ENCODE measurements around the gene CTSE. TPM values are rescaled to one million over a fixed set of nuclear protein-coding genes. Genes with fewer than 3 reads are reported as not detected.
A peak's percentile ranks its signal among the peaks of the same experiment; 100 is the strongest.
"Not testable (repeated sequence)": the region's sequence is repeated elsewhere in the genome, so short reads cannot be mapped to it uniquely, and the experiment has no call there.

CTSE gene
- total and polyA plus RNA-seq, 2 of the 13 experiments (the other 11 are each of a cell fraction or from before 2014, with no cell fraction given): 0.50 to 0.69 TPM

DNA sequence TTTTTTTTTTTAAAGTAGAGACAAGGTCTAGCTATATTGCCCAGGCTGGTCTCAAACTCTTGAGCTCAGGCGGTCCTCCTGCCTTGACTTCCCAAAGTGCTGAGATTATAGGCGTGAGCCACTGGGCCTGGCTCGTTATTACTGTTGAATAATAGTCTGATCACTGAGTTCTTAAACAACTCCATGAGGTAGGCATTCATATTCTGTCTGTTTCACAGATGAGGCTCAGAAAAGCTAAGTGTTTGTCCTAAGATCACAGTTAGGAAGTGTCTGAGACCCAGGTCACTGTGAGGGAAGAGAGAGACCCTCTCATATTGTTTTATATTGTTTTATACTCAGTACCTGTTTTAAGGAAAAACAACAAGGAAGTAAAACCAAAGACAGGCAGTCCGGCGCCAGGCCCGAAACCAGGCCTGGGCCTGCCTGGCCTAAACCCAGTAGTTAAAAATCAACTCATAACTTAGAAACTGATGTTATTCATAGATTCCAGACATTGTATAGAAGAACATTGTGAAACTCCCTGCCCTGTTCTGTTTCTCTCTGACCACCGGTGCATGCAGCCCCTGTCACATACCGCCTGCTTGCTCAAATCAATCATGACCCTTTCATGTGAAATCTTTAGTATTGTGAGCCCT lies 28.7 kb upstream of the CTSE start:
- Histone ChIP-seq H3K4me2 (ENCODE audit: low read depth, low read length) (peak overlapping the region; percentile 94), H3K79me2 (ENCODE audit: insufficient read depth, low read length) (peaks cover 39% of the 10 kb centered on the region), H3K4me1 (ENCODE audit: insufficient read depth, low read length) (peaks cover 81% of the 10 kb centered on the region), H3K9ac (ENCODE audit: insufficient read depth, low read depth, low read length) (peak overlapping the region; percentile 76), H3K27ac (ENCODE audit: extremely low read length, insufficient read depth, low read length) (peak overlapping the region; percentile 86), H3K4me3 (replicated peaks in 1 of 3; ENCODE audit: insufficient read depth in 1 of 3, low read depth in 2 of 3, low read length in 3 of 3) (peak overlapping the region; percentile 59 to 78 (median 68); a peak in 5 of 6 replicates)
- H3K36me3 ChIP-seq (replicated peaks in 1 of 2; ENCODE audit: control insufficient read depth in 1 of 2, insufficient read depth in 2 of 2, low read length in 2 of 2); H3K9me3 ChIP-seq (ENCODE audit: low read length); FAIRE-seq; DNase-seq (ENCODE audit: low spot score); H4K20me1 ChIP-seq (ENCODE audit: insufficient read depth, low read length); in situ Hi-C loops (cut with HindIII; ENCODE audit: extremely low pct_ligation_motif_present, low pct_unique_long_range_greater_than_20kb); CTCF ChIA-PET (ENCODE audit: low intra/inter-chr PET ratio, low total read pairs); H3K27me3 ChIP-seq (ENCODE audit: control insufficient read depth in 1 of 2, insufficient read depth in 2 of 2, low read length in 2 of 2); intact Hi-C loops (cut with micrococcal nuclease; ENCODE audit: unreplicated experiment); H2AFZ ChIP-seq (ENCODE audit: low read length): not testable (repeated sequence)
- TSS peak; percentile 75 for BruUV-seq (replicated peaks)
- TF ChIP-seq ZNF276 (CRISPR knock-in tag; IDR thresholded peaks at IDR 0.05; ENCODE audit: low read depth): peak; percentile 2; the same call in 1 of the 2 replicates
- TF ChIP-seq, protein P1, sequence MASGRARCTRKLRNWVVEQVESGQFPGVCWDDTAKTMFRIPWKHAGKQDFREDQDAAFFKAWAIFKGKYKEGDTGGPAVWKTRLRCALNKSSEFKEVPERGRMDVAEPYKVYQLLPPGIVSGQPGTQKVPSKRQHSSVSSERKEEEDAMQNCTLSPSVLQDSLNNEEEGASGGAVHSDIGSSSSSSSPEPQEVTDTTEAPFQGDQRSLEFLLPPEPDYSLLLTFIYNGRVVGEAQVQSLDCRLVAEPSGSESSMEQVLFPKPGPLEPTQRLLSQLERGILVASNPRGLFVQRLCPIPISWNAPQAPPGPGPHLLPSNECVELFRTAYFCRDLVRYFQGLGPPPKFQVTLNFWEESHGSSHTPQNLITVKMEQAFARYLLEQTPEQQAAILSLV (CRISPR knock-in tag; IDR thresholded peaks at IDR 0.05; ENCODE audit: borderline replicate concordance): 0 out of 2 replicates have a peak, but pooled peaks have one; percentile 1
- peak; percentile 59 for TF ChIP-seq ZFY (CRISPR knock-in tag; IDR thresholded peaks at IDR 0.05)
- peak; percentile 34; the same call in 1 of the 2 replicates for TF ChIP-seq ZNF121 (CRISPR knock-in tag; IDR thresholded peaks at IDR 0.05)
- 0 out of 2 replicates have a peak, but pooled peaks have one; percentile 7 for TF ChIP-seq PHF21A (CRISPR knock-in tag; IDR thresholded peaks at IDR 0.05)
- TF ChIP-seq ZFX (CRISPR knock-in tag; IDR thresholded peaks at IDR 0.05; ENCODE audit: low read depth): 0 out of 2 replicates have a peak, but pooled peaks have one; percentile 61
- TF ChIP-seq ZNF329 (CRISPR knock-in tag; IDR thresholded peaks at IDR 0.05; ENCODE audit: low read depth): 0 out of 2 replicates have a peak, but pooled peaks have one; percentile 8
- TF ChIP-seq REPIN1 (CRISPR knock-in tag; IDR thresholded peaks at IDR 0.05; ENCODE audit: borderline replicate concordance, low read depth): 0 out of 2 replicates have a peak, but pooled peaks have one; percentile 1
- 0 out of 2 replicates have a peak, but pooled peaks have one; percentile 54 for TF ChIP-seq ARID2 (CRISPR knock-in tag; IDR thresholded peaks at IDR 0.05; ENCODE audit: borderline replicate concordance)
- TF ChIP-seq, protein P2, sequence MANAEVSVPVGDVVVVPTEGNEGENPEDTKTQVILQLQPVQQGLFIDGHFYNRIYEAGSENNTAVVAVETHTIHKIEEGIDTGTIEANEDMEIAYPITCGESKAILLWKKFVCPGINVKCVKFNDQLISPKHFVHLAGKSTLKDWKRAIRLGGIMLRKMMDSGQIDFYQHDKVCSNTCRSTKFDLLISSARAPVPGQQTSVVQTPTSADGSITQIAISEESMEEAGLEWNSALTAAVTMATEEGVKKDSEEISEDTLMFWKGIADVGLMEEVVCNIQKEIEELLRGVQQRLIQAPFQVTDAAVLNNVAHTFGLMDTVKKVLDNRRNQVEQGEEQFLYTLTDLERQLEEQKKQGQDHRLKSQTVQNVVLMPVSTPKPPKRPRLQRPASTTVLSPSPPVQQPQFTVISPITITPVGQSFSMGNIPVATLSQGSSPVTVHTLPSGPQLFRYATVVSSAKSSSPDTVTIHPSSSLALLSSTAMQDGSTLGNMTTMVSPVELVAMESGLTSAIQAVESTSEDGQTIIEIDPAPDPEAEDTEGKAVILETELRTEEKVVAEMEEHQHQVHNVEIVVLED (CRISPR knock-in tag; IDR thresholded peaks at IDR 0.05; ENCODE audit: borderline replicate concordance): 0 out of 2 replicates have a peak, but pooled peaks have one; percentile 3
- POLR2A ChIA-PET: interaction anchor here (0.9 kb wide), 1 partner anchor 62 kb away, joined by 3 read pairs; no protein-coding TSS in a partner anchor
- WGBS (ENCODE audit: low lambda C conversion rate): 38% methylated on average over 6 of the region's 8 CpGs
- peak; percentile 21 for ATAC-seq

All from HepG2 (cell line).